ENCODE results near the gene GNB1L.
"Not testable (repeated sequence)": the region's sequence is repeated elsewhere in the genome, so short reads cannot be mapped to it uniquely, and the experiment has no call there.

Gene GNB1L

DNA sequence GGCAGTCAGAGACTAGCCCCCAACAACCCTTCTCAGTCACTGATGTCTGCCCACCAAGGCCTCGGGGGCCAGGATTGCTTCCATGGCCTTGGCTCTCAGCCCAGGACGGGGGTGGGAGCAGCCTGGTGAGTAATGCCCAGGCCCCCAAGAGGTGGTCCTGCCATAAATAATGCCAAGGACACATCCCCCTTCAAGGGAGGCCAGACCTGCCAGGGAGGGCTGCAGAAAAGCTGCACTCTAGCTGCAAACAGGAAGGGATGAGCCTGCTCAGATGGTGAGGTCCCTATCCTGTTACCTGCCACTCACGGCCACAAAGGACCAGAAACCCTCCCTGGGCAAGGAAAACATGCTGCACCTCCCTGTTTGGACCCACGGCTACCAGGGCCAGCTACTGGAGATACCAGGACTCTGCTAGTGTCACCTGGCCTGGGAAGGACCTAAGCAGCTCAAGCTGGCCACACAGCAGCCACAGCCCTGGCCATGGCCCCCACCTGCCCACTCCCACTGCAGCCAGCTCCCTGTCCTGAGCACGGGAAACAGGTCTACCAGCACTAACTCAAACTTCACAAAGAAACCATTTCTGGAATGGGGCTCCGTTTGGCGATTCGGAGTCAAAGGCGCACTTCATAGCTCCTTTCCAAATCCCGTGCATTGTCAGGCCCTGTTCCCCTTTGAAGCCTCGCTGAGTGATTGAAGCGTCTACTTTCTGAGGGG, 12.1 kb downstream of the GNB1L start:
- peak; percentile 75 for DNase-seq

DNA sequence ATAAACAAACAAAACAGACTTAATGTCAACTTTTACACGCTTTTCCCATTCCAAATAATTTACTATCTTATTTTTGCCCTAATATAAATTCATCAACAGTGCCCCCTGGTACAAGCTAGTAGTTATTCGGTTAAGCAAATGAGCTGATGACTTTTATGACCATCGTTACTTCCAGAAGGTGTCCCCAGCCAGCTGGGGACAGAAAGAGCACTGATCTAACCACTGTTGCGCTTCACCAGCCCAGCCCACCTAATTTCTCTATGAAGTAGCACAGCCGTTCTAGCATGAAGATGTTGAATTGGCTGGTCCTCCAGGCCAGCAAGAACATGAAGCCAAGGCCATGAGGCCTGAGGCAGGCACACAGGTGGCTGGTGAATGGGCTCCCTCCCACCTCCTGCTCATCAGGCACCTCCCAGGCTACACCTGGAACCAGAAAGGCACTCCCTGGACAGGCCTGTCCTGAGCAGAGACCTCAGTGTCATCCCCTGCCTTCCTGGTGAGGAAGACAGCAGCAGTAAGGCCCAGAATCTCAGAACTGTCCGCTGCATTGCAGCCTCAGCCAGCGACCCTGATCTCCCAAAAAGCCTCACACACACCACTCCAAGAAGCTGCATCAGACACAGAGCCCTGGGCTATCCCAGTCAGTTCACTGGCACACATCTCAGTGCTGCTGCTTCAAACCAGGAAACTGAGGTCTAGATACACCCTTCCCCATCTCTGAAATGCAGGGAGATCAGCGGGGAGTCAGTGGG, 12.9 kb downstream of the GNB1L start:
- peak; percentile 58 for DNase-seq

DNA sequence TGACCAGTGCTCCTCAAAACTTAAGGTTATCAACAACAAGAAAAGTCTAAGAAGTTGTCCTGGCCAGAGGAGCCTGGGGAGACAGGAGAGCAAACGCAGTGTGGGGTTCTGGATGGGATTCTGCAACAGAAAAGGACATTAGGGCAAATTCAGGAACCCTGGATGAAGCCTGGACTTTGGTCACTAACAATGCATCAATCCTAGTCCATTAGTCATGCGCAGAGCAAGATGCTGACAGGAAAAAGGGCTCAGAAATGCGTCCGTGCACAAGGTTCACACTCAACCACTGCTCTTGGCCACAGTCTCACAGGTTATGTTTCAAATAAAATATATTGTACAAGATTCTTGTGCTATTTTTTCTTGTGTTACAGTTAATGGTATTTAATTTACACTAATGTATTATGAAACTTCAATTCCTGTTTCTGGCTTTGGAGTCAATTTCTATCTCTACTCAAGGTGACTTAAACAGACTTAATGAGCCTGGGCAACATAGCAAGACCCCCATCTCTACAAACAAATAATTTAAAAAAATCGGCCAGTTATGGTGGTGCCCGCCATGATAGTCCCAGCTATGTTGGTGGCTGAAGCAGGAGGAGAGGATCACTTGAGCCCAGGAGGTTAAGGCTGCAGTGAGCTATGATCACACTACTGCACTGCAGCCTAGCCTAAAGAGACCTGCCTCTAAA, 13.6 kb downstream of the GNB1L start:
- no peak for DNase-seq

DNA sequence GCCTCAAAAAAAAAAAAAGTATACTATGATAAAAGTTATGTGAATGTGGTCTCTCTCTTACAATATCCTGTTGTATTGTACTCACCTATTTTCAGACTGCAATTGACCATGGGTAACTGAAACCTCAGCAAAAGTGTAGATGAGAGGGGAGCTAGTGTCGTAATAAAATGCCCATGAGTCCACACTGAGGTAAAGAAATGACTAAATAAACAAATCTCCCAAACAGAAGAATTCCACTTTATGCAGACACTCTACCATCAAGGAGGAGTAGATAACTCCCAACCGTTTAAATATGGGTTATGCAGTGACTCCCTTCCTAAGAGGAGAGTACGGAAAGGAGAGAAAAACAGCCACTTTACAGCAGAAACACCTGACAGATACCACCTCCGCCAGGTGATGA, 14.6 kb downstream of the GNB1L start:
- DNase-seq = no peak

DNA sequence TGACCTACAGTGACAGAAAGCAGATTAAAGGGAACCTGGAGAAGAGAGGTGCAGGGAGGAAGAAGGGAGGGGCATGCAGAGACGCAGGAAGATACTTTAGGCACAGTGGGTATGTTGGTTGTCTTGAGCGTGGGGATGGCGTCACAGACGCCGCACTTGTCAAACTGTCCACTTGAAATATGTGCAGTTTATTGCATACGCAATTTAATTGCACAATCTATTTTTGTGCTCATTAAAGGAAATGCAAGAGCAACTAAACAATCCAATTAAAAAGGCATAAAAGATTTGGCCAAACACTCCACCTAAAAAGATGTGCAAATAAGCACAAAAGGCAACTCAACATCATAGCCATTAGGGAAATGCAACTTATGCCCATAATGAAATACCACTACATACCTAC, 16.8 kb downstream of the GNB1L start:
- DNase-seq = no peak

DNA sequence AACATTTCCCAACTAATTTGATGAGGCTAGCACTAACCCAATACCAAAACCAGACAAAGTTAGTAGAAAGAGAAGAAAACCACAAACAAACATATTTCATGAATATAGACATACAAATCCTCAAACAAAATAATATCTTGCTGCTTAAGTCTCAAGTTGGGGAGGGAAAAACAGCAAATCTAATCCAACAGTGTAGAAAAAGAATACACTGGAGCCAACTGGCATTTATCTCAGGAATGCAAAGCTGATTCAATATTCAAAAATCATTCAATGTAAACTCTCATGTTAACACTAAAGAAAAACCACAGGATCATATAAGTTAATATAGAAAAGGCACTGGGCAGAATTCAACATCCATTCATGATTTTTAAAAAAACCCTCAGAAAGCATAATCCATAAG, 18.2 kb downstream of the GNB1L start:
- no peak for DNase-seq

DNA sequence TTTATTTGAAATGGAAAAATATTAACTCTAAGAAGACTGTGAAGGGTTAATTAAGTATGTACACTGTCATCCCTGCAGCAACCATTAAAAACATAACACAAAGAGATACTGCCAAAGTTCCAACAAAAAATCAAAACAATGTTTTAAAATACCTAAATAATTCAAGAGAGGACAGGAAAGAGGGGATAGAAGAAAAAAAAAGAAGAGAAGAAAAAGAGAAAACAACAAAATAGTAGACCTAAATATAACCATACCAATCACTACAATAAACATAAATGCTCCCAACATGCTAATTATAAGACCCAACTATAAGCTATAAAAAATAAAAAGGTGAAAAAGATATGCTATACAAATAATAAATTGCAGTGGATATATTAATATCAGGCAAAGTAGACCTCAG, 20.1 kb downstream of the GNB1L start:
- DNase-seq = no peak

DNA sequence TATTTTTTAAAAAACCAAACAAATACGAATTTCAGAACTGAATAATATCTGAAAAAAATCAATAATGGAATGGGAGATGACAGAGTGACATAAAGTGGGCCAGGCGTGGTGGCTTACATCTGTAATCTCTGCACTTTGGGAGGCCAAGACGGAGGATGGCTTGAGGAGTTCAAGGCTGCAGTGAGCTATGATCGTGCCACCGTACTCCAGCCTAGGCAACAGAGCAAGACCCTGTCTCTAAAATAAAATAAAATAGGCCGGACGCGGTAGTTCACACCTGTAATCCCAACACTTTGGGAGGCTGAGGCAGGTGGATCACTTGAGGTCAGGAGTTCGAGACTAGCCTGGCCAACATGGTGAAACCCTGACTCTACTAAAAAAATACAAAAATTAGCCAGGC, 21.3 kb downstream of the GNB1L start:
- not testable (repeated sequence) for DNase-seq

DNA sequence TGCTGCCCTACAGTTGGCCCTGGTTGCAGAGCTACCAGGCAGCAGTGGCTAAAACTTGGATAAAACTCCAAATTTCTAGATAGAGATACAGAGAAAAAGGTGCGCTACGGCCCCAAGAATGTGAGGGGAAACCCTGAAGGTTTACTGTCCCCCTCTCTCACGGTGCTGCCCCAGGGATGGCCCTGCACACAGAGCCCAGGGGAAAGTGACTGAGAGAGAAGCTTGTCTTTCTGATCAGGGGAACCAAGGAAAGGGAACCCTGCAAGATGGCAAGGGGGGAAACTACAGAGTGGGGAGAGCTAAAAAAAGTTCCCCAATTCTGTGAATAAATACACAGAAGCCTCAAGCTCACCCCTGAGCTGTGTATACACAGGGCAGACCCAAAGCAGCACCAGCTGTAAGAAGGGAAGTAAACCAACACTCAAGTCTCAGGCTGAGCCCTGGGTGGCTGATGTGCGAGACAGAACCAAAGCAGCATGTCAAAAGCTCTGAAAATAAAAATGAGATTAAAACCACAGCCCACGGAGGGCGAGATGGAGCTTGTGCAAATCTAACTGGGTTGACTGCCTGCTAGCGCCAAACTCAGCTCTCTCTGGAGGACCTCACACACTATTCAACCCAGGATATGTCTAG, 22.1 kb downstream of the GNB1L start:
- no peak for DNase-seq

DNA sequence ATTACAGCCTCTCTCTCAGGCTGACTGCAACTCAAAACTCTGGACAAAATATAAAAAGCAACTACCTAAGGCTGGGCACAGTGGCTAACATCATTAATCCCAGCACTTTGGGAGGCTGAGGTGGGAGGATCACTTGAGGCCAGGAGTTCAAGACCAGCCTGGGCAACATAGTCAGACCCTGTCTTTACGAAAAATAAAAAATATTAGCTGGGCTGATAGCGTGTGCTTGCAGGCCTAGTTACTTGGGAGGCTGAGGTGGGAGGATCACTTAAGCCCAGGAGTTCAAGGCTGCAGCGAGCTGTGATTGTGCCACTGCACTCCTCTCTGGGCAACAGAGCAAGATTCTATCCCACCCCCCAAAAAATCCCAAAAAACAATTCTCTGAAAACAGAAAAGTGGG, 22.7 kb downstream of the GNB1L start:
- DNase-seq = not testable (repeated sequence)

DNA sequence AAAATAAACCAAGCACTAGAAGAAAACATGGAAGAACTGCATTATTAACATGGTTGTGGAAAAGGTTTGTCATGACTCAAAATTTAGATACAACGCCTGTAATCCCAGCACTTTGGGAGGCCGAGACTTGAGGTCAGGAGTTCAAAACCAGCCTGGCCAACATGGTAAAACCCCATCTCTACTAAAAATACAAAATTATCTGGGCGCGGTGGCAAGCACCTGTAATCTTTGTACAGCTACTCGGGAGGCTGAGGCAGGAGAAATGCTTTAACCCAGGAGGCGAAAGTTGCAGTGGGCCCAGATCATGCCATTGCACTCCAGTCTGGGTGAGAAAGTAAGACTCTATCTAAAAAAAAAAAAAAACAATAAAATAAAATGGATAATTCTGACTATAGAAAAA, 23.7 kb downstream of the GNB1L start:
- no peak for DNase-seq

DNA sequence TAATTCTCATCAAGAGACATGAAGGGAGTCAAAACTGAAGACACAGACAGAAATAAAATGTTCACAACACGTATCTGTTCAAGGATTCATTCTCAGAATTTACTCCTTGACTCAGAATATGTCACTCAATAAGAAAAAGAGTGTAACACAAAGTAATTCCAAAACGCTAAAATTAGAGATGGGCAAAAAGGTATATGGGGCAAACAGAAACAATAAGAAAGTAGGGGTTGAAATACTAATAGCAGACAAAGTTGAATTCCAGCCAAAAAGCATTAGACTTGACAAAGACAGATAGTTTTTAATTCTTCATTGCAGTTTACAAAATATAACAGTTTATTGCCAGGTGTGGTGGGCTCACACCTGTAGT, 26.7 kb downstream of the GNB1L start:
- DNase-seq = no peak

DNA sequence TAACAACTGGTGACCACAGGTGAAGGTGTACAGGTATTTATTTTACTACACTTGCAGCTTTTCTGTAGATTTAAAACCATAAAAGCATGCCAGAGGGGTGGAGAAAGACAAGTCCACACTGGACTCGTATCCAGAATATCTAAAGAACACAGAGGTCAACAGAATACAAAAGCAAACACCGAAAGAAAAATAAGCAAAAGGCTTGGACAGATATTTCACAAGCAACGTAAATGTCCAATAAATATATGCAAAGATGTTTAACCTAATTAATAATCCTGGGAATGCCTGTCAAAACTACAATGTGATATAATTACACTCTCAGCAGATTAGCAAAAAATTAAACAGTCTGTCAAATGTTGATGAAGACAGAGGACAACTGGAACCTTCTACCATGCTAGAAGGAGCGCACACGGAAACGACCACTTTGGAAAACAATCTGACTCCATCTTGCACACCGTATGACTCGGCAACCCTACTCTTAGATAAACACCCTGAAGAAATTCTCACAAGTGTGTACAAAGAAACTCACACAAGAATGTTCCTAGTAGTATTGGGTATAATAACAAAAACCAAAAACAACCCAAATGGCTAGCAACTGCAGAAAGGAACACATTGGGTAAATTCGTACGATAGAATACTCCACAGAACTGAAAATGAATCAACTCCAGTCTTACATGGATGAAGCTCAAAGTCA, 27.2 kb downstream of the GNB1L start:
- DNase-seq = no peak

DNA sequence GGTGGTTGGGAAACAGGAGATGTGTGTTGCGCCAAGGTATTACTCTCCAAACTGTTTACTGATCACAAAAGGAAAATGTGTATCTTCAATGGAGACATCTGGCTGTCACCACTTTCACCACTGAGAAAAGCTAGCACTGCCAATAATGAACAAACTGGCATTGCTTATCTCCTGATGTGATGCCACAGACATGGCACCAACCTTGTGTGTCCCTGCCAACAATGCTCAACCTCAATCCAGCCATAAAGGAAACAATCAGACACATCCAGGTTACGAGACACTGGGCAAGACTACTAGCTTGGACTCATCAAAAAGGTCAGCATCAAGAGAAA, 28.1 kb downstream of the GNB1L start:
- DNase-seq = no peak

DNA sequence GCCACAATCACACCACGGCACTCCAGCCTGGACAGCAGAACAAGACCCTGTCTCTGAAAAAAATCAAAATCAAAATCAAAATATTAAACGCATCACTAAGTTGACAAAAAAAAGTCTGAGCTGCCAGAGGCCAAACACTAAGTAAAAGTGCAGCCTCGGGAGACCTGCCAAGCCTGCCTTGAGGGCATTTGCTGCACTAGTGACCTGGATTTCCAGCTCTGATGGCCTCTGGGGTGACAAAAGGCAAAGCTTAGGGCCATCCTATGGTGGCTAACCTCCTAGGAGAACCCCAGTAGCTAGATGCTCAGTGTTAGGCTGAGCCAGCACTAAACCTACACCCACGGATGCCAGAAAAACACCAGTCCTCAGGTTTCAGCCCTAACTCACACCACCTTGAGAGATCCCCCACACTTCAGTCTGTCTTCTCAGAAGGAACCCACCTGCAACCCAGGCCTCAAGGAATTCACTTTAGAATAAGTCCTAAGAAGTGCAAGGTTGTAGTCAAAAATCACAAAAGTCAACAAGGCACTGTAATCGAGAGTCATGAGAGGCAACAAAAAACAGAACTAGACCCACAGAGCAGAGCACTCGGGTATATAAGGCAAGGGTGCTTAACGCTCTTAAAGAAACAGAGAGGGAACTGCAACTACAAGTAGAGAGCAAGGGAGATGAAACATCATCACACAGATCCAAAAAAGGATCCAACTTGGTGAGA, 28.6 kb downstream of the GNB1L start:
- DNase-seq = no peak

DNA sequence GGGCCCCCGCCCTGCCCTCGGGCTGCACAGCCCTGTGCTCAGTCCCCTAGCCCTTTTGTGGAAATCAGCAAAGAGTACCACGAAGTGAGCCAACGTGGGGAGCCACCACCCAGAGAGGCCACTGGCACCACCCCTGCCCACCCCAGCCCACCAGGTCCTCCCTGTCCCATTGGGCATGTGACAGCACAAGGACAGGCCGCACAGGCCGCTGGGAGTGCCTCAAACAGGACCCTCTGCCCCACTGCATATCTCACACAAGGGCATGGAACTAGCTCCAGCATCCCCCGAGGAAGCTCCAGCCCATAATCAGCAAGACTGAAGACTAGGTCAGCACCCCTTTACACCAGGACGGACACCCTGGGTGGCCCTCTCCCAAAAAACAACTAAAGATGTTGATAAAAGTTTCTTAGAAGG, 29.7 kb downstream of the GNB1L start:
- no peak for DNase-seq

DNA sequence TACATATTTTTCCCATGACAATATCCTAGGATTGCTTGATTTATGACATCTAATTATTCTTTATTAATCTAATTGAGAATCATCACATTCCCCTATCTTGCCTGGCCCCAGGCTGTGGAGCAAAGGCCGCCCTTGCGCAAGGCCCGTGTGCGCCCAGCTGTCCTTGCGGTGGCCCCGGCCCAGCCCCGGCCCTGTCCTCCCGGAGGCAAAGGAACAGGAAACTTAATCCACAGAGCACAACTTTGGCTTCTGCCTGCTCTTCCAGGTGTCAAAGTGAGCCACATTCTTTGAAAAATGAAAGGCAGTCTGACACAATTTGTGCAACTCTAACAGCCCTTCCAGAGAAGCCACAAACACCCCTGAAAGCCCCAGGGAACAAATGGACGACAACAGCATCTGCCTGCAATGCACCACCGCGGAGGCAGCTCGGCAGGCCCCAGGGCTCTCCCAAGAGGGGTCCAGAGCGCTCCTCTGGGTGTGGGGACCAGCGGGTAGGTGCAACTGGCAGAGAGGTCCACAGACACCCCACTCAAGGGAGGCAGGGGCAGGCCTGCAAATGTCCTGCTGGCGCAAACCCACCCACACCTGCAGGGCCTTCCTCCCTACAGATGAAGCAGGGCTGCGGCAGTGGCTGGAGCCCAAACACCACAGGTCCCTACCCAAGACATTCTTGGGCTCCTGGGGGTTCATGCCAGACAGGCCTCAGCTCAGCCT, 30.3 kb downstream of the GNB1L start:
- DNase-seq = peak; percentile 62

DNA sequence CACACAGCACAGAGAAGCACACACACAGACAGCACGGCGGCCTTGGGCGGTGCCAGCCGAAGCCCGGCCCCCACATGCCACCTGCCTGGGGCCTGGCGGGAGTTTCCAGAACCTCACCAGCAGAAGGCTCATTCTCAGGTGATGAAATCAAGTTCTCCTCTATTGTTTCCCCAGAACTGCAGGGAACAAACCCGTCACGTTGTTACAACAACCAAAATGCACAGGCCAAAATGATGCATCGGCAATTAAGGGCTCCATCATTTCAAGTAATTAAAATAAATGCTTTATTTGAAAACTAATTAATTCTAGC, 30.8 kb downstream of the GNB1L start:
- DNase-seq = peak; percentile 84

DNA sequence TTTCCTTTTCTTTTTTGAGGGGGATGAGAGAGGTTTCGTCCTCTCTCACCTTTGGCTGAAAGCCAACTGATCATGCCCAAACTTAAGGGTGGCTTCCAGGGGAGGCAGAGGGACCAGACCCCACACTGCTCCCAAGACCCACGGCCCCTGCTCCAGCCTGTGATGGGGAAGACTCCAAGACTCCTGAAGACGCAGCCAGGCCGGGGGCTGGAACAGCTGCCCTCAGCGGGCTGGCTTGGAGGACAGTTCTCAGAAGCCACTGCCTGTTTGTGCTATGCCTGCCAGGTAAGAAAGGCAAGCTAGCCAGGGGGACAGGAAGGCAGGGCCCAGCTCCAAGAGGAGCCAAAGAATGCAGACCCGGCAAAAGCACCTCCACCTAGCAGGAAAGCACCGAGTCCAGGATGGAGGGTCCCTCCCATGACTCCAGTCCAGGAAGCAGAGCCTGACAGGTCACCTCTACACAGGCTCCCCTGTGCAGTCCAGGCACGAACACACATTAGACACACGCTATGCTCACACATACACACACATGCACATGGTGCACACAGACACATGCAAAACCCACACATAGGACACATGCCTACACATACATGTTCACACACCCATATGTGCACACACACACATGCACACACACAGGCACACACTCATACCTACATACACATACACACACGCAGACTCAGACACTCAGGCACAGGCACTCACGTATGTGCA, 31.3 kb downstream of the GNB1L start:
- no peak for DNase-seq

DNA sequence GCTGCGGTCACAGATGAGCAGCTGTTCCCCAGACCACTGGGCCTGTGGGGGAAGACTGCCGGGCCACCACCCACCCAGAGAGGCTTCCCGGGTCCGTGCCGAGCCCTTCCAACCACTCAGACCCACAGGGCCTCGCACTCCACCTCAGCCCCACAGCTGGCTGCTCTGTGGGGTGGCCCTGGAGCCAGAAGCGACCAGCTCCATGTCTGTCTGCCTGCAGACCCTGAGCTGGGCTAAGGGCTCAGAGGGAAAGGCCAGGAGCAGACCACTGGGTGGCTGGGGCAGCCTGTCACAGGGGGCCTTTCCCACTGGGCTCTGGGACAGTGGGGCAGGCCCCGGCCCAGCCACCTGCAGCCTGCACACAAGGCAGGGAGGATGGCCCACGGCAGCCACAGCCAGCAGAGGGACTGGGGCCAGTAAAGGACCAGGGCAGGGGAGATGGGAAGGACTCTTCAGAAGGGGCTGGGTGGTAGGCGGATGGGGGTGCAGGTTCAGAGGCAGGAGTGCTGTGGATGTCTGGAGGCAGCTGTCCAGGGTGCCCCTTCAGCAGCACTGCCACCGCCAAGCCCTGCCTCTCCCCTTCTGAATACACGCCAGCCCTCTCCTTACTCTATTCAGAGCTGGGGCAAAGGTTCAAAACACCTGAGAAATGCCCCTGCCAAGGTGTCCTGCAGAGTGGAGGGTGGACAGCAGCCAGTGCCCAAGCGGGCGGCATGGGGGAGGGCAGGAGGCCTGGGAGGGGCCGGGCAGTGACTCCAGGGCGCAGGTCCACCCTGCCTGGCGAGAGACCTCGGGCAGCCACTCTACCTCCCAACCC, 32.2 kb downstream of the GNB1L start:
- DNase-seq = no peak
